HG02870 (cell line): ENCODE results near the gene KLK5.
"Not testable (repeated sequence)": the region's sequence is repeated elsewhere in the genome, so short reads cannot be mapped to it uniquely, and the experiment has no call there.

ENCODE experiments used
- ATAC-seq: cut with Tn5 transposase; IDR thresholded peaks from one replicate; pipeline ENCODE4 v1.9.1; 2021; ENCODE audit warnings: mild to moderate bottlenecking, moderate library complexity; ENCODE audit not compliant: unreplicated experiment

KLK5 gene, protein sequence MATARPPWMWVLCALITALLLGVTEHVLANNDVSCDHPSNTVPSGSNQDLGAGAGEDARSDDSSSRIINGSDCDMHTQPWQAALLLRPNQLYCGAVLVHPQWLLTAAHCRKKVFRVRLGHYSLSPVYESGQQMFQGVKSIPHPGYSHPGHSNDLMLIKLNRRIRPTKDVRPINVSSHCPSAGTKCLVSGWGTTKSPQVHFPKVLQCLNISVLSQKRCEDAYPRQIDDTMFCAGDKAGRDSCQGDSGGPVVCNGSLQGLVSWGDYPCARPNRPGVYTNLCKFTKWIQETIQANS

DNA sequence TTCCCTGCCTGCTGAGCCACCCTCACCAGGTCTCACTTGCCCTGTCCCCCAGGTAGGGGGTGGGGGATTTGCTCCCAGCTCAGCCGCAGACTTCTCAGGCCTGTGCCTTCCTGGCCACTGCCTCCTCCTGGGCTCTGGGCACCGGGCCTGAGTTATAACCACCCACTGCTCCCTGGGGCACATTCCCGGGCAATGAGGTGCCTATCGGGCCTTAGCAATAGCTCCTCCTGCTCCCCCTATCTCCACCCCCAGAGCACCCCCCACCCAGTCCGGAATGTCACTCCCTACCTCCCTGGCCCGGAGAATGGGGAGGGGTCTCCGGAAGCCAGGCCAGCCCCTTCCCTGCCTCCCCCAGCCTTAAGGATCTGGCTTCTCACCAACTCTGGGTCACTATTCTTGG, at the start of gene KLK5:
KLK5 (minus strand) TSS at position 129 of the 400 bp plus-strand sequence. CDS start 381 bp downstream, outside the sequence.
- no peak for ATAC-seq

DNA sequence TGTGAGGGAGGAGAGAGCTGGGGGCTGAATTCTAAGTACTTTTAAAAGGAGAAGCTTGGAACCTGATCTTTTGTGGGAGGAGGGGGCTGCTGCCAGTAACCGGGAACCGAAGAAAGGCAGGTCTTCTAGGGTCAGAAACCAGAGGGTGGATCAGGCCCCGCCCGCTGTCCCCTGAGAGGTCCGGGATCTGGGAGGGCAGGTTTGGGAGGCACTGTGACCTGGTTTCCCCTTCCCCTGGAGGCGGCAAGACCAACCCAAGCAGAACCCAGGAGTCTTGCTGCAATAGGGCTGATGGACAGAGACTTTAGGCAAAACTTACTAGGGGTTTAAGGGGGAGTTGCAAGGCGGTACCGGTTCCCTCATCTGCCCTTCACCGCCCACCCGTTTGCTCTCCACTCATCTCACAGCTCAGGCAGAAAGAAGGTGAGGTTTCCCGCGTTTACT, 49.3 kb upstream of the KLK5 start:
- ATAC-seq: no peak

DNA sequence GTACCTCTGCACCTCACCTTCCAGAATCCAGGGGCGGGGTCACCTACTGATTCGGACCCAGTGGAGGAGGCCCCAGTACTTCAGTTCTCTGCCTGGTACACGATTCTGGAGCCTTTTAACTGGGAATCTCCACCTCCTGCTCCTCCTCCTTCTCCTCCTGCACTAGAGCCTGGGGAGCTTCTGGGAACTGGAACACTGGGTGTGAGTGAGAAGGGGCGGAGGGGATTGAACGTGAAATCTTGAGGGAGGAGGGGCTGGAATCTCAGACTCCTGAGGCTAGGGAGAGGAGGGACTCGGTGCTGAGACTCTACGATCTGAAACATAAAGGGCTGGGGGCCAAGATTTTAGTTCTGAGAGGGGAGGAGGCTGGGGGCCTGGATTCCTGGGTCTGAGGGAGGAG, 48.7 kb upstream of the KLK5 start, which contains the start of gene KLK8:
KLK8 (minus strand) TSS at position 90 of the 400 bp plus-strand sequence. CDS start 437 bp downstream, outside the sequence.
- ATAC-seq: no peak

DNA sequence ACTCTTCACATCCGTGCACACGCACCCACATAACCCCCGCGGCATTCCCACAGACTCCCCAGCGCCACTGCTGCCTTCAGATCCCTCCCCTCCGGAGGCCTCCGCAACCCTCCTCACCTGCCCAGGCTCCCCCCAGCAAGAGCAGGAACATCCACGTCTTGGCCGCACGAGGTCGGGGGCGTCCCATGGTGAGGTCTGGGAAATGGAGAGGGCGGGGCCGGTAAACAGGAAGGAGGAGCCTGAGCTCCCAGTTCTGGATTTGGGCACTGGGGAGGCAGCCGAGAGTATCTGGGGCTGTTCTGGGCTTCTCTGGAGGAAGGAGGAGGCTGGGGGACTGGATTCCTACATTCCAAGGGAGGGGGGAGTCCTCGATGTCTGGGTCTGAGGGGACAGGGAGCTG, 48.1 kb upstream of the KLK5 start:
- no peak for ATAC-seq

DNA sequence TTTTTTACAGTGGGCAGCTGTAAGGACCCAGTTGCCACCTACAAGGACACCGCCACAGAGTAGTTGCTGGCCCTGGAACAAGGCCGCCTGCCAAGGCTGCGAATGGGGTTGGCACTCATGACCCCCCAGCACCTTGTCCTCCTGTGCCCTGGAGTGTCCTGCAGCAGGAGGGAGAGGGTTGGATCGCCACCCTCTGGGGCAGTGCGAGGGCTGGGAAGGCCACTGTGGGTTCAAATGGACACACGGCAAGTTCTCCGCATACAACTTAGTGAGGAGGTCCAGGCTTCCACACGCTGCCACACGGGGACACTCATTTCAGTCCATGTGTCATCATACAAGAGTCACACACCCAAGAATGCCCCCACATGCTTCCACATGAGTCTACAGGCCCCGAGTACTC, 47.6 kb upstream of the KLK5 start:
- ATAC-seq: no peak

DNA sequence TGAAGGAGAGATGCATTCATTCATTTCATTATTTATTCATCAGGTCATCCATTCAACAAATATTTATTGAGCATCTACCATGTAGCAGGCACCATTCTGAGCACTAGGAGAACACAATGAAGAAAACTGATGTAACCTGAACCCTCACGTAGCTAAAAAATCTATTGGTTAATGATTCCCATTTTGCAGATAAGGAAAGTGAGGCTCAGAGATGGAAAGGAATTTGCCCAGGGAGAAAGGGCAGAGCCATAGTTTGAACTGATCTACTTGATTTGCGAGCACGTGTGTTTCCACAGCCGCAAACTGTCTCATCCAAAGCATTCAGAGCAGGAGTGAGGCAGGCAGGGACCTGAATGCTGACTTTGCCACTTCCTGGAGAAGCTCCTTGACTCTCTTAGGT, 45.8 kb upstream of the KLK5 start:
- no peak for ATAC-seq

DNA sequence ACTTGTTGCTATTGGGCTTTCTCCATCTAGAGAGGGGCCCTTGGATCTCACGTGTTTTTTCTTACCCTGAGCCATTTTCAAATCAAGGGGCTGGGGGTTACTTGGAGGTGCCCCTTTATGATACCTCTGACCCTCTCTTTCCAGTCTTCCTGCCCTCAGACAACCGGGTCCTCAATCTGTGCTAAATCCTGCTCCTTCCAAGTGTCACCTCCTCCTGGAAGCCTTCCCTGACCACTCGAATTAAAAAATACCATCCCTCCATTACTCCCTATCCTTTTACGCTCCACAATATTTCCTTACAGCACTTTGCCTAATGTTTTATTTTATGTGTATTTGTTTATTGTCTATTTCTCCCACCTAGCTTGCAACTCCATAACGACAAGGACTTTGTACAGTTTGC, 45.2 kb upstream of the KLK5 start:
- ATAC-seq: no peak

DNA sequence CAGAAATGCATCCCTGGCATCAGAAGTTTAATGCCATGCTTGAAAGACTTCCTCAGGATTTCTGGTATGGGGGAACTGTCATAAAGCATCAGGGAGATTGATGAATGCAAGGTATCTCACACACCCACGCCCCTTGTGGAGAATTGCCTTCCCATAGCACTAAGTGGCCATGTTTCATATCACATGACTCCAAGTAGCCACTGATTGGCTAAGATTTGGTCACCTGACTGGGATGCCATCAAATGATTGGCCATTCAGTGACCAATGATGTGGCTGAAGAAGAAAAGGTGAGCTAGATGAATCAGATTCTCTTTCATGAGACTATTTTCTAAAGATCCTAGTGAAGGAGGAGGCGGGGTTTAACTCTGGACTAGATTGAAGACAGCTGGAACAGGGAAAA, 41.3 kb upstream of the KLK5 start:
- no peak for ATAC-seq

DNA sequence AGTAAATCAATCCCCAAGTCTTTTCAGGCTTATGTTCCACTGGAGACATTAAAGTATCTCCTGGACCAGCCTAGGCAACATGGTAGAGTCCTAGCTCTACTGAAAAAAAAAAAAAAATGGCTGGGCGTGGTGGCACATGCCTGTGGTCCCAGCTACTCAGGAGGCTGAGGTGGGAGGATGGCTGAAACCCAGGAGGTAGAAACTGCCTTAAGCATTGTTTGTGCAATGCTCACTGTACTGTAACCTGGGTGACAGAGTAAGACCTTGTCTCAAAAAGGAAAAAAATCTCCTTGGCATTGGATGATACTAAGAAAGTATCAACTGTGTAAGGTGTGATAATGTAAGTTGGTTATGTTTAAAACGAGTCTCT, 39.8 kb upstream of the KLK5 start:
- no peak for ATAC-seq

DNA sequence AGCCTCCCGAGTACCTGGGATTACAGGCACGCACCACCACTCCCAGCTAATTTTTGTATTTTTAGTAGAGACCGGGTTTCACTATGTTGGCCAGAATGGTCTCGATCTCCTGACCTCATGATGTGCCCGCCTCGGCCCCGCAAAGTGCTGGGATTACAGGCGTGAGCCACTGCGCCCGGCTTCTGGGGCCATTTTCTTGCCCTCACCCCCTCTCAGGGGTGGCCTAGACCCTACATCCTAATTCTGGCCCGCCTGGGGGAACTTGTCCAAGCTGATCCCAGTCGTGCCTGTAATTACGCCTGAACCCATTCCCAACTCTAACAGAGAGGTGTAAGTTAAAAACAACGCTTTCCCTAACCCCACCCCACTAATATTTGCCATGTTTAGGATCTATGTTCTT, 31.6 kb upstream of the KLK5 start:
- not testable (repeated sequence) for ATAC-seq

DNA sequence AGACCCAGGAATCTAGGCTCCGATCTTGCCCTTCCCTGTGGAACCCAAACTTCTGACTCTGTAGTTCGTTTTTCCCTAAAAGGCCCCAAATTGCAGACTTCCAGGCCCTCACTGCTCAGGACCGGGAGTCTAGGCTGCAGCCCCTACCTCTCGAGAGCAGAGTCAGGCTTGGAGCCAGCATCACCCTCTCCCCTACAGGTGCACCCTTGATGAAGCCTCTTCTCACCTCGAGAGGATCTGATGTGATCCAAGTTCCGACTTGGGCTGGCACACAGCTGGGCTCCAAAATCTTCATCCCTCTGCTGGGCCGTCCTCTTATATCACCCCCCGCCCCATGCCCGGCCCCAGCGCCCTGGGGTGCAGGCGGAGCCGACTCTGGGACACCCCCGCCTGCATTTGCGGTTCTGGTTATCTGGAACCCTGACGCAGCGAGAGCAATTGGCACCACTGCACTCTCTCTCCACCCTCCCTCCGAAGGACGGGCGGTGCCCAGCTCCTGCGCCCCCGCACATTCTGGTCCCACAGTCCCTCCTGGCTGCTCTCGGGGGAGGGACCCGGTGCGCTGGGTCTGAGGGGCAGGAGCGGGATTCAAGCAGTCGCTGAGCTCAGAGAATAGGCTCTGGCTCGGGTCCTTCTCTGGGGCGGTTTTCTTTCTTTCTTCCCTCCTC, 30.9 kb upstream of the KLK5 start, which contains the start of gene KLK7:
KLK7 (minus strand) TSS at position 293 of the 668 bp plus-strand sequence. CDS start 1,518 bp downstream, outside the sequence.
- ATAC-seq: no peak

DNA sequence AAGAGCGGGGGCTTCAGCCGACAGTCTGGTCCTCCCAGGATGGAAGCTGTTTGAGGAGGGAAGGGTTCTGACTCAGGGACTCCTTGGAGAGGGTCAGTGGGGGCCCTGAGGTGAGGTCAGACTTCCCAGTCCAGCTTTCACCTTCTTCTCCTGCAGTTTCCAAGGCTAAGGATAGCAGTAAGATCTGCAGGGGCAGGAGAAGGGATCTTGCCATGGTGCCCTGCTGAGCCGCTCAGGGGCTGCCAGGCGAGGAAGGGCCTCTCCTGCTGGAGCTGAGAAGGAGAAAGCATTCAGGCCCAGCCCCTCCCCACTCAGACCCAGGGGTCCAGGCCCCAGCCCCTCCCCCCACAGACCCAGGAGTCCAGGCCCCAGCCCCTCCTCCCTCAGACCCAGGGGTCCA, 29.3 kb upstream of the KLK5 start:
- no peak for ATAC-seq

DNA sequence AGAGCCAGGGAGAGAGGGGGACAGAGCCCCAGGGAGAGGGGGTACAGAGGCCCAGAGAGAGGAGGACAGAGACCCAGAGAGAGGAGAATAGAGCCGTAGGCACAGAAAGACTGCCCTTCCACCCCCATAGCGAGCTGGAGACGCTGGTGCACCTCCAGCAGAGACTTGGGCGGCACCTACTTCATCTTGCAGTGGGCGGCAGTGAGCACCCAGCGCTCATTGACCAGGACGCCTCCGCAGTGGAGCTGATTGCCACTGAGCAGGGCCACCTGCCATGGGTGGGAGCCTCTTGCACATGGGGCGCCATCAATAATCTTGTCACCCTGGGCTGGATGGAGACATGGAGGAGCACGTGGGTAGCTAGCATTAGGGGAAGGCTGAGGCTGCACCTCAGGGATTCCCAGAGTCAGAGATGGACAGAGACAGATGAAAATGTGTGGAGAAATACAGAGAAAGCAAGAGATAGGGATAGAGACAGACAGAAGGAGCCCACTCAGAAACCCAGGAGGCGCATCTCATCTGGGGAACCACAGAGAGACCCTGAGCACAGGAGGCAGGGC, 28.8 kb upstream of the KLK5 start:
- no peak for ATAC-seq

DNA sequence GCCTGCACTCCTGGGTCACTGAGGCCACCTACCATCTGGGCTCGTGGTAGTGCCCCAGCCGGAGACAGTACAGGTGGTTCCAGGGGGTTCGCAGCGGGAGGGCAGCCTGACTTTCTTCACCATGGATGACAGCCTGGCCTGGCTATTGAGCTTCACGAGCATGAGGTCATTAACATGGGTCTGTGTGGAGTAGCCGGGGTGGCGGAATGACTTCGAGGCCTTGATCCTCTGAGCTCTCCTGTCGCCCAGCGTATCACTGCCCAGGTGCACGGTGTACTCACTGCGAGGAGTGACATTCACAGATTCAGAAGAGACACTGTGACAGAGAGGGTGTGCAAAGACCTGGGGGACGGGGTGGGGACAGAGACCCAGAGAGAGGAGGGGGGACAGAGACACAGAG, 27.4 kb upstream of the KLK5 start:
- no peak for ATAC-seq

DNA sequence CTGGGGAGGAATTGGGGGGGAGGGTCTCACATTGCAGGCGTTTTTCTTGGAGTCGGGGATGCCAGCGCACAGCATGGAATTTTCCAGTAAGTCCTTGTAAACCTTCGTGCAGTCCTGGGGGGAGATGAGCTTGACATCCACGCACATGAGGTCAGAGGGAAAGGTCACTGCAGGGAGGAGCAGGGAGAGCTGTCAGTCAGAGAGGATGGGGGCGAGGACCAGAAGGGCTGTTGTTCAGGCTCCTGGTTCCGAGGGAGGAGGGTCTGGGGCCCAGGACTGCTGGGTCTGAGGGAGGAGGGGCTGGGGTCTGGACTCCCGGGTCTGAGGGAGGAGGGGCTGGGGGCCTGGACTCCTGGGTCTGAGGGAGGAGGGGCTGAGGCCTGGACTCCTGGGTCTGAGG, 26.9 kb upstream of the KLK5 start:
- no peak for ATAC-seq

DNA sequence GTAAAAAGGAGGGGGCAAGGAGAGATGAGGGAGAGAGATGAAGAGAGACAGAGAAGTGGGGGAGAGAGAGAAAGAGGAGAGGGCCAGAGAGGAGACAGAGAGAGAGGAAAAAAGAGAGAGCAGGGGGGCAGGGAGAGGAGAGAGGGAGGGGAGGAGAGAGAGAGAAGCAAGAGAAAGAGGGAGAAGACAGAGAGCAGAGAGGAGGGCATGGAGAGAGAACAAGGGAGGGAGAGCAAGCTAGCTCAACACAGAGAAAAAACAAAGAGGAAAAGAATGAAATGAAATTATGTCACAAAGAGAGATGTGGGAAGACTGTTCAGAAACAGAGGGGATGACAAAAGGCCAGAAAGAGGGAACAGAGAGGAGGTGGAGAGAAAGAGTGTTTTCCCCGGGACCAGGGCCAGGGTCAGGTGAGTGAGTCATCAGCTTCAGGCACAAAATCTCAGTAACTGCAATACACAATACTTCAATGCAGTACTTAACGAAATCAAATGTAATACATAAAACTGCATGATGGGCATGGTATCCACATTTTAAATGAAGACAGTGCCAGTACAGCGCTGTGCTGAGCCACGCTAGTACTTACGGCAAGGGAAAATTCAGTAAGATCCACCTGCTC, 26.0 kb upstream of the KLK5 start:
- no peak for ATAC-seq

DNA sequence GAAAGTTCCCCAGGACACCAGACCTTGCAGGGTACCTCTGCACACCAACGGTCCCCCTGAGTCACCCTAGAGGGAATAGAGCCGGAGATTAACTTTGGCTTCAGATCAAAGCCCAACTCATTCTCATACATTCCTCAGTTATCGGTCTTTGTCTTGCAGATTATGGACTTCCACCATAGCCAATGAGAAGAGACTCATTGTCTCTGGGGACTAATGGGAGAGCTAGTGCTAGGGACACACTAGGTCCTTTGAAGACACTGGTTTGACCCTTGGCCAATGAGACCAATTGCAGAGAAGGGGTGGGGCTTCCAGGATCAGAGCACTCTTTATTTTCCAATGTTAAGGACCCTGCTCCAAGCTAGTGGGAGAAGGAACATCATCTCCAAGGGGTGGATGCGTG, 24.8 kb upstream of the KLK5 start:
- no peak for ATAC-seq

DNA sequence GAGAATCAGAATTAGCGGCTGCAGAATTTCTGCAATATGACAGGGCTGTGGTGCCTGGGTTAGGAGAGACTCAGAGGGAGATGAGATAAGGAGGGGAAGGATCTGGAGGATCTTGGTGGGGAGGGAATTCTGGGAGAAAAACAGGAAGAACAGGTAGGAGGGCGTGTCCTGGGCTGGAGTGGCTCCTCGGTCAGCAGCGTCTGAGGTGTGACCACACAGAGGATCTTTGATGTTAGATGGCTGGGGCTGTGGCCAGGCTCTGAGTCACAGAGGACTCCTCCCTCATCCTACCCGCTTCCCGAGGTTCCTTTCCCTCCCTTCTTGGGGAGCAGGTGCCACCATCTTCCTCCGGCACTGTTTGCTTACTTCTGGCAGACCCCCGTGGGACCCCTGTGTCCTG, 22.9 kb upstream of the KLK5 start:
- no peak for ATAC-seq

DNA sequence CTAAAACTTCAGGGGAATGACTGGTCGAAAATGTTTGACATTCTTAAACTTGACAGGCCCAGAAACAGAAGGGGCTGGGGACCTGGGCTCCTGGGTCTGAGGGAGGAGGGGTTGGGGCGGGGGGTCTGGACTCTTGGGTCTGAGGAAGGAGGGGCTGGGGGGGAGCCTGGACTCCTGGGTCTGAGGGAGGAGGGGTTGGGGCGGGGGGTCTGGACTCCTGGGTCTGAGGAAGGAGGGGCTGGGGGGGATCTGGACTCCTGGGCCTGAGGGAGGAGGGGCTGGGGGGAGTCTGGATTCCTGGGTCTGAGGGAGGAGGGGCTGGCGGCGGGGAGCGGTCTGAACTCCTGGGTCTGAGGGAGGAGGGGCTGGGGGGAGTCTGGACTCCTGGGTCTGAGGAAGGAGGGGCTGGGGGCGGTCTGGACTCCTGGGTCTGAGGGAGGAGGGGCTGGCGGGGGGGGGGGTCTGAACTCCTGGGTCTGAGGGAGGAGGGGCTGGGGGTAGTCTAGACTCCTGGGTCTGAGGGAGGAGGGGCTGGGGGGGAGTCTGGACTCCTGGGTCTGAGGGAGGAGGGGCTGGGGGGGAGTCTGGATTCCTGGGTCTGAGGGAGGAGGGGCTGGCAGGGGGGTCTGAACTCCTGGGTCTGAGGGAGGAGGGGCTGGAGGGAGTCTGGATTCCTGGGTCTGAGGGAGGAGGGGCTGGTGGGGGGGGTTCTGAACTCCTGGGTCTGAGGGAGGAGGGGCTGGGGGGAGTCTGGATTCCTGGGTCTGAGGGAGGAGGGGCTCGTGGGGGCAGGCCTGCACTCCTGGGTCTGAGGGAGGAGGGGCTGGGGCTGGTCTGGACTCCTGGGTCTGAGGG, 22.1 kb upstream of the KLK5 start:
- ATAC-seq: no peak

DNA sequence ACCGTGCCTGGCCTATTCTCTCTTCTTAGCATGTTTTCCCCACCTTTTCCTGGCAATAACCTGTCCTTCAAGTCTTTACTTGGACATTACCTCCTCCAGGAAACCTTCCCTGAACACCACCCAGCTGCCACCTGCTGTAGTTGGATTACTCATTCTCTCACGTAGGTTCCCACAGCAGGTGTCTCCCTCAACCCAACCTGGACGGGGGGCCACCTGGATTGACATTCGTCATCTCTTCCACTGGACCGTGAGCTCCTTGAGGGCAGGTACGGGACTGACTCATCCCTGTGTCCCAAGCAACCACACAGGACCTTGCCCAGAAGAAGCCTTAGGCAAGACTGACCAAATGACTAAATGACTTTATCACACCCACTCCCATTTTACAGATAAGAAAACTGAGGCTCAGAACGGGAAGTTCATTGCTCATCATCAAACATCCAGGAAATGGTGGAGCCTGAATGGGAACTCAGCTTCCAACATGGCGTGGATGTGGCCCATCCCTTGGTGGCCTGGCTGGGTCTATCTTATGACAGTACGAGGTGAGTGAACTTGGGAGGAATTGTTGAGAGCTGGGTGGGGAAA, 20.0 kb upstream of the KLK5 start:
- no peak for ATAC-seq
